Measurements from ENCODE around the gene ZNF697. TPM values are rescaled to one million over a fixed set of nuclear protein-coding genes. Genes with fewer than 3 reads are reported as not detected.

Gene ZNF697
- total RNA-seq, 2 donors from 2014 or later = 12.0 to 14.8 TPM

DNA sequence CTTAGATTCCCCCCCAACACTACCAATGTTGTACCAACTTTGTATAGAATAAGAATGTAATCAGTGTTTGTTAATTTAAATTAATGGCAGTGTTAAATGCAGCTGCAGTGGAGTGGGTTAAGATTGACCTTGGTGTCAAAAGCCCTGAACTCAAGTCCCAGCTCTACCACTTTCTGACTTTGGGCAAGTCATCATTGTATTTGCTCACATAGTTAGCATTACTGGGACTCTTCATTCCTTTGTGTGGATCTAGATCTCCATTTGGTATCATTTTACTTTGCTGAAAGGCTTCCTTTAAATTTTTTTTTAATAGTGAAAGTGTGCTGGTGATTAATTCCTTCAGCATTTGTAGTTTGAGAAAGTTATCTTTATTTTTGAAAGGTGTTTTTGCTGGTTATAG is 41.4 kb upstream of the ZNF697 start:
- no peak overlapping the region for H3K4me3 ChIP-seq (ENCODE audit: low read length)
- TF ChIP-seq, protein P1, sequence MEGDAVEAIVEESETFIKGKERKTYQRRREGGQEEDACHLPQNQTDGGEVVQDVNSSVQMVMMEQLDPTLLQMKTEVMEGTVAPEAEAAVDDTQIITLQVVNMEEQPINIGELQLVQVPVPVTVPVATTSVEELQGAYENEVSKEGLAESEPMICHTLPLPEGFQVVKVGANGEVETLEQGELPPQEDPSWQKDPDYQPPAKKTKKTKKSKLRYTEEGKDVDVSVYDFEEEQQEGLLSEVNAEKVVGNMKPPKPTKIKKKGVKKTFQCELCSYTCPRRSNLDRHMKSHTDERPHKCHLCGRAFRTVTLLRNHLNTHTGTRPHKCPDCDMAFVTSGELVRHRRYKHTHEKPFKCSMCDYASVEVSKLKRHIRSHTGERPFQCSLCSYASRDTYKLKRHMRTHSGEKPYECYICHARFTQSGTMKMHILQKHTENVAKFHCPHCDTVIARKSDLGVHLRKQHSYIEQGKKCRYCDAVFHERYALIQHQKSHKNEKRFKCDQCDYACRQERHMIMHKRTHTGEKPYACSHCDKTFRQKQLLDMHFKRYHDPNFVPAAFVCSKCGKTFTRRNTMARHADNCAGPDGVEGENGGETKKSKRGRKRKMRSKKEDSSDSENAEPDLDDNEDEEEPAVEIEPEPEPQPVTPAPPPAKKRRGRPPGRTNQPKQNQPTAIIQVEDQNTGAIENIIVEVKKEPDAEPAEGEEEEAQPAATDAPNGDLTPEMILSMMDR (conservative IDR thresholded peaks at IDR 0.05) = no peak
- Mint-ChIP-seq H3K9me3 (peaks cover 13% of the 10 kb centered on the region), H3K27me3 (ENCODE audit: insufficient read depth) (peaks cover 4% of the 10 kb centered on the region), H3K36me3 (ENCODE audit: low read depth) (no peaks in the 10 kb centered on the region), H3K27ac (no peak overlapping the region), H3K4me3 (no peak overlapping the region), H3K4me1 (peaks cover 25% of the 10 kb centered on the region)
- no peaks in the 10 kb centered on the region for H3K4me1 ChIP-seq (ENCODE audit: control insufficient read depth, insufficient read depth, low read length)
- no peaks in the 10 kb centered on the region for H3K36me3 ChIP-seq (ENCODE audit: control insufficient read depth, insufficient read depth, low read length)
- no peaks in the 10 kb centered on the region for H3K9me3 ChIP-seq (ENCODE audit: control insufficient read depth, low read length)
- DNase-seq = no peak
- no peaks in the 10 kb centered on the region for H3K27me3 ChIP-seq (ENCODE audit: control insufficient read depth, insufficient read depth, low read length, poor library complexity, severe bottlenecking)
- H3K9ac ChIP-seq (ENCODE audit: extremely low read depth, low read length, poor library complexity, severe bottlenecking) = no peak overlapping the region
- no peak overlapping the region for H3K27ac ChIP-seq (ENCODE audit: low read depth, low read length)

DNA sequence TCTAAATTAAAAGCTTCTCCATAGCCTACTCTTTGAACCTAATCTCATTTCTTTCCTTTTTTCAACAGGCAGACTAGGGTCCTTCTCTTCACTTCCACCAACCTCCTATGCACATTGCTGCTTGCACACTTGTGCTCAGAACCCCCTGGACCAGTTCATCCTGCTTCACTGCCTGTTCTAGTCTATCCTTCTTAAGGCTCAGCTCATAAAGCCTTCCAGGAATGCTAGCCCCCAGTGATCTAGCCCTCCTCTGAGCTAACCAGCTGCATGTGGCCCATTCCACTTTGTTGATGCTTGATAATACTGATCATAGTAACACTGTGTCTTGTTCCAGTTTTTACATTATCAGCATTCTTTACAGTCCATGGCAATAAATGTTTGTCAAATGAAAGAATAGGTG is 40.7 kb upstream of the ZNF697 start:
- no peak for DNase-seq
- H3K4me1 Mint-ChIP-seq = peaks cover 25% of the 10 kb centered on the region
- H3K27me3 ChIP-seq (ENCODE audit: control insufficient read depth, insufficient read depth, low read length, poor library complexity, severe bottlenecking) = no peaks in the 10 kb centered on the region
- H3K4me1 ChIP-seq (ENCODE audit: control insufficient read depth, insufficient read depth, low read length) = no peaks in the 10 kb centered on the region
- H3K9ac ChIP-seq (ENCODE audit: extremely low read depth, low read length, poor library complexity, severe bottlenecking) = no peak overlapping the region
- H3K4me3 Mint-ChIP-seq = no peak overlapping the region
- H3K4me3 ChIP-seq (ENCODE audit: low read length) = no peak overlapping the region
- H3K9me3 ChIP-seq (ENCODE audit: control insufficient read depth, low read length) = no peaks in the 10 kb centered on the region
- peaks cover 4% of the 10 kb centered on the region for H3K27me3 Mint-ChIP-seq (ENCODE audit: insufficient read depth)
- no peaks in the 10 kb centered on the region for H3K36me3 Mint-ChIP-seq (ENCODE audit: low read depth)
- TF ChIP-seq, protein P1 (conservative IDR thresholded peaks at IDR 0.05) = no peak
- H3K36me3 ChIP-seq (ENCODE audit: control insufficient read depth, insufficient read depth, low read length) = no peaks in the 10 kb centered on the region
- H3K27ac ChIP-seq (ENCODE audit: low read depth, low read length) = no peak overlapping the region
- H3K9me3 Mint-ChIP-seq = peaks cover 13% of the 10 kb centered on the region
- H3K27ac Mint-ChIP-seq = no peak overlapping the region

DNA sequence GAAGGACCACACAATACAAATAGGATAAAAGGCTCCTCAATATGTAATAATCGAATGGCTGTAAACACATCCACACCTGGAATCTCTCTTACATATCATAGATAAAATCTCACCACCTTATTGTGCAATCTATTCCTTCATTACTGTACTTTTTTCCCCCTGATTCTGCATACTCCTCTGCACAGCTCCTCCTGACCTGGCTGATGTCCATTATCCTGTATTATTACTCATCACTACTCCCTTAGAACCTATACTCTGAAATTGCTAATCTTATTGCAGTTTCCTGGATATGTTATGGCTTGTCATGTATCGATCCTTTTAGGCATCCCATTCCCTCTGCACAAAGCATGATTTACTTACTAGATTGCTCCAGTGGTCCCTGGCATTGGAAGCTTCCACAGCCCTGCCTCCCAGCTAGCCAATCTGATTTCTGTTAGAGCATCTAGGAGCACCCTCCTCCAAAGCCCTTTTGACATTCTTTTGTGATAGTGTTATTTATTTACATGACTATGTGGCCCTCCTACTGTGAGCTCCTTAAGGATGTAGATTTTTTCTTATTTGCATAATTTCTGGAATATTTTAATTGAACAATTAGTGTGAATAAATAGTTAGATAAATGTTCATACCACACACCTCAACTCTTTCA is 39.5 kb upstream of the ZNF697 start:
- H3K27ac ChIP-seq (ENCODE audit: low read depth, low read length) = no peak overlapping the region
- H3K4me1 ChIP-seq (ENCODE audit: control insufficient read depth, insufficient read depth, low read length) = no peaks in the 10 kb centered on the region
- TF ChIP-seq, protein P1 (conservative IDR thresholded peaks at IDR 0.05) = no peak
- H3K36me3 ChIP-seq (ENCODE audit: control insufficient read depth, insufficient read depth, low read length) = no peaks in the 10 kb centered on the region
- peak; percentile 68 for DNase-seq
- peaks cover 25% of the 10 kb centered on the region for H3K4me1 Mint-ChIP-seq
- no peaks in the 10 kb centered on the region for H3K27me3 ChIP-seq (ENCODE audit: control insufficient read depth, insufficient read depth, low read length, poor library complexity, severe bottlenecking)
- no peaks in the 10 kb centered on the region for H3K36me3 Mint-ChIP-seq (ENCODE audit: low read depth)
- 81 to 92% methylated on average over 2 of the region's 2 CpGs for WGBS, 2 experiments (ENCODE audit: insufficient coverage in 1 of 2, insufficient read length in 1 of 2)
- H3K9me3 ChIP-seq (ENCODE audit: control insufficient read depth, low read length) = no peaks in the 10 kb centered on the region
- peaks cover 9% of the 10 kb centered on the region for H3K9me3 Mint-ChIP-seq
- H3K4me3 Mint-ChIP-seq = no peak overlapping the region
- no peak overlapping the region for H3K9ac ChIP-seq (ENCODE audit: extremely low read depth, low read length, poor library complexity, severe bottlenecking)
- H3K27me3 Mint-ChIP-seq (ENCODE audit: insufficient read depth) = no peaks in the 10 kb centered on the region
- H3K27ac Mint-ChIP-seq = no peak overlapping the region
- no peak overlapping the region for H3K4me3 ChIP-seq (ENCODE audit: low read length)

All from endodermal cell (in vitro differentiated cells).